Type B pancreatic cell (in vitro differentiated cells): ENCODE data around the gene CDK5R1. TPM values are rescaled to one million over a fixed set of nuclear protein-coding genes. Genes with fewer than 3 reads are reported as not detected.

Source experiments
- DNase-seq: peaks from one replicate; pipeline ENCODE4 v3.0.0; 2021; ENCODE audit warnings: mixed read lengths; ENCODE audit not compliant: unreplicated experiment; ENCODE audit errors: extremely low spot score
- H3K27ac Mint-ChIP-seq: 2 replicates; pipeline ENCODE4 v1.8.0; 2021; ENCODE audit warnings: mild to moderate bottlenecking, mixed read lengths
- H3K27me3 Mint-ChIP-seq: 2 replicates; pipeline ENCODE4 v1.8.0; 2021; ENCODE audit warnings: mixed read lengths
- H3K36me3 Mint-ChIP-seq: 2 replicates; pipeline ENCODE4 v1.8.0; 2021; ENCODE audit warnings: mixed read lengths
- H3K4me1 Mint-ChIP-seq: one replicate; pipeline ENCODE4 v1.8.0; 2021; ENCODE audit warnings: mixed read lengths; ENCODE audit not compliant: unreplicated experiment
- H3K4me3 Mint-ChIP-seq: 2 replicates; pipeline ENCODE4 v1.8.0; 2021; ENCODE audit warnings: mild to moderate bottlenecking, mixed read lengths
- H3K9me3 Mint-ChIP-seq: 2 replicates; pipeline ENCODE4 v1.8.0; 2021; ENCODE audit warnings: mixed read lengths
- CTCF ChIP-seq: fragments of 200-600 bp; sonication (generic); conservative IDR thresholded peaks from 2 replicates; pipeline ENCODE4 v1.5.0; 2021; ENCODE audit warnings: antibody characterized with exemption, mild to moderate bottlenecking
- total RNA-seq: library from RNA; stranded (reverse); gene quantifications from 2 replicates; pipeline ENCODE4 v1.2.1, GENCODE V29; 2021; ENCODE audit warnings: low replicate concordance

CDK5R1 gene
- total RNA-seq, 1 donor from 2014 or later = 9.7 TPM

GRCh38 chr17:32498391-32498790 is 11.6 kb downstream of the CDK5R1 start:
- H3K4me3 Mint-ChIP-seq = no peak overlapping the region
- no peak for DNase-seq
- H3K27ac Mint-ChIP-seq = no peak overlapping the region
- H3K36me3 Mint-ChIP-seq = no peaks in the 10 kb centered on the region
- H3K27me3 Mint-ChIP-seq = no peaks in the 10 kb centered on the region
- no peaks in the 10 kb centered on the region for H3K4me1 Mint-ChIP-seq
- H3K9me3 Mint-ChIP-seq = no peaks in the 10 kb centered on the region
- no peak for TF ChIP-seq CTCF

- no peak overlapping the region for H3K4me3 Mint-ChIP-seq
- no peak for TF ChIP-seq CTCF
- H3K27ac Mint-ChIP-seq = no peak overlapping the region
- no peak for DNase-seq
- H3K9me3 Mint-ChIP-seq = no peaks in the 10 kb centered on the region
- no peaks in the 10 kb centered on the region for H3K4me1 Mint-ChIP-seq
- H3K36me3 Mint-ChIP-seq = no peaks in the 10 kb centered on the region
- H3K27me3 Mint-ChIP-seq = no peaks in the 10 kb centered on the region
Measured at GRCh38 chr17:32502013-32502412, 15.2 kb downstream of the CDK5R1 start.

GRCh38 chr17:32502710-32503109 is 15.9 kb downstream of the CDK5R1 start:
- Mint-ChIP-seq H3K27ac (no peak overlapping the region), H3K36me3 (no peaks in the 10 kb centered on the region), H3K27me3 (no peaks in the 10 kb centered on the region), H3K4me3 (no peak overlapping the region), H3K4me1 (no peaks in the 10 kb centered on the region), H3K9me3 (no peaks in the 10 kb centered on the region)
- no peak for TF ChIP-seq CTCF
- no peak for DNase-seq

- Mint-ChIP-seq H3K4me1 (no peaks in the 10 kb centered on the region), H3K9me3 (no peaks in the 10 kb centered on the region), H3K27ac (no peak overlapping the region), H3K4me3 (no peak overlapping the region), H3K27me3 (no peaks in the 10 kb centered on the region), H3K36me3 (no peaks in the 10 kb centered on the region)
- no peak for TF ChIP-seq CTCF
- no peak for DNase-seq
Measured at GRCh38 chr17:32503251-32504165, 16.7 kb downstream of the CDK5R1 start.

- no peaks in the 10 kb centered on the region for H3K36me3 Mint-ChIP-seq
- no peaks in the 10 kb centered on the region for H3K9me3 Mint-ChIP-seq
- H3K27ac Mint-ChIP-seq = no peak overlapping the region
- no peak overlapping the region for H3K4me3 Mint-ChIP-seq
- H3K4me1 Mint-ChIP-seq = no peaks in the 10 kb centered on the region
- DNase-seq = no peak
- no peaks in the 10 kb centered on the region for H3K27me3 Mint-ChIP-seq
- no peak for TF ChIP-seq CTCF
Measured at GRCh38 chr17:32504166-32504990, 17.6 kb downstream of the CDK5R1 start.
